AG10803 (cell line): ENCODE results near the gene GART.
A peak's percentile ranks its signal among the peaks of the same experiment; 100 is the strongest.

Source experiments
- DNase-seq: peaks from one replicate; pipeline ENCODE4 v3.0.0; 2010; ENCODE audit warnings: low read depth
- H3K4me3 ChIP-seq: 2 replicates; pipeline ENCODE4 v1.5.1; 2011; ENCODE audit warnings: mild to moderate bottlenecking, low read length, control low read depth
- CTCF ChIP-seq: conservative IDR thresholded peaks from 2 replicates; pipeline ENCODE4 v1.5.1; 2011; ENCODE audit warnings: mild to moderate bottlenecking, low read length, control low read depth, inconsistent platforms

GART gene

GRCh38 chr21:33541756-33542639 is at the start of gene GART:
Gene GART (minus strand): TSS chr21:33542117. CDS start chr21:33539315, 2,802 bp downstream.
- peak; percentile 74 for DNase-seq
- no peak for TF ChIP-seq CTCF
- peak within 1 kb of the TSS; percentile 94 for H3K4me3 ChIP-seq

- H3K4me3 ChIP-seq: peak within 1 kb of the TSS; percentile 88
- no peak for TF ChIP-seq CTCF
- DNase-seq: peak; percentile 70
Observed at GRCh38 chr21:33588485-33589335, 46.8 kb upstream of the GART start, which contains the start of gene DONSON. Gene DONSON (minus strand): TSS chr21:33588684. CDS start chr21:33588641, 43 bp downstream.

GRCh38 chr21:33587792-33588484 is 46.0 kb upstream of the GART start:
- no peak for TF ChIP-seq CTCF
- DNase-seq: peak; percentile 29
- peak overlapping the region; percentile 82 for H3K4me3 ChIP-seq

GRCh38 chr21:33586927-33587326 is 45.0 kb upstream of the GART start:
- H3K4me3 ChIP-seq: no peak overlapping the region
- no peak for DNase-seq
- TF ChIP-seq CTCF: no peak

- H3K4me3 ChIP-seq: no peak overlapping the region
- DNase-seq: no peak
- no peak for TF ChIP-seq CTCF
Observed at GRCh38 chr21:33584455-33584854, 42.5 kb upstream of the GART start.

GRCh38 chr21:33578959-33579542 is 37.1 kb upstream of the GART start:
- H3K4me3 ChIP-seq: no peak overlapping the region
- peak; percentile 24 for DNase-seq
- no peak for TF ChIP-seq CTCF
